ENCODE results near the gene PIGO. TPM values are rescaled to one million over a fixed set of nuclear protein-coding genes. Genes with fewer than 3 reads are reported as not detected.

Gene PIGO
- total RNA-seq, 4 donors from 2014 or later, result 14.9 to 30.5 (median 27.0) TPM

DNA sequence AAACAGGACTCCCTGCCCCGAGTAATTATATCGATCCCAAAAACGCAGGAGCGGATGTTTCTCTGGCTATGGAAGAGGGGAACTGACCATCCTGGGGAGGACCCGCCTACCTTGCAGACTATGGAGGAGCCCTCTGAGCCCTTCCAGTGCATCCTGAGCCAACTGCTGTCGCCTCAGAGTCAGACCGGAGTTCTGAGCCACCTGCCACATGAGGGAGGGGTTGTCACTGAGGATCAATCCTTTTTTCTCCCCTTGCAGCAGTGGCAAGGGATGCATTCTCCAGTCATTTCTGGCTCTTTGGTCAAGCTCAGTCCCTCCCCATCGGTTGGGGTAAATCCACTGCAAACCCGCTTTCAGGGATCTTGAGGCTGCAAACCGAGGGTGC is 17.4 kb downstream of the PIGO start:
- no peak for TF ChIP-seq CTCF (IDR thresholded peaks at IDR 0.05)
- no peak for TF ChIP-seq POLR2A (IDR thresholded peaks at IDR 0.05)
- no peak for DNase-seq
- Histone ChIP-seq H3K27ac (peak overlapping the region; percentile 46 to 89 (median 72)), H3K9me3 (no peaks in the 10 kb centered on the region), H3K36me3 (no peaks in the 10 kb centered on the region), H3K4me1 (peaks cover 4 to 19% (median 8%) of the 10 kb centered on the region in 4 donors), H3K4me3 (peak overlapping the region; percentile 75 to 99 (median 78)), H3K27me3 (no peaks in the 10 kb centered on the region)

DNA sequence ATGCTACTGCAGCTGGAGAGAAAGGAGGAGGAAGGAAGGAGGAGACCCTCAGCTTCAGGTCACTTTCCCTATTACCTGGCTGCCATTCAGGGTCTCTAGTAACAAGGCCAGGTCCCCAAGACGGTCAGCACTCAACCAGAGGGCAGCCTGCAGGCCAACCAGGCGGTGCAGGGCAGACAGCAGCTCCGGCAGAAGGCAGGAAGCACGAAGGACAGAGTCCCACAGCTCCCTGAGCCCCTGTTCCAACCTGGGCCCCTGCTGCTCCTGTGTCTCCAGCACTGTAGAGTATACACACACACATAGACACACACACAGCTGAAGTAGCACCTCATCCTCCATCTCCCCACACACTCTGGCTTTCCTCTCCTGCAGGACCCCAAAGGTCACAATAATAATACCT is 18.3 kb downstream of the PIGO start:
- Histone ChIP-seq H3K9me3 (no peaks in the 10 kb centered on the region), H3K36me3 (no peaks in the 10 kb centered on the region), H3K4me1 (peaks cover 4 to 19% (median 8%) of the 10 kb centered on the region in 4 donors), H3K27me3 (no peaks in the 10 kb centered on the region), H3K4me3 (no peak overlapping the region), H3K27ac (no peak overlapping the region)
- DNase-seq, result no peak
- TF ChIP-seq POLR2A (IDR thresholded peaks at IDR 0.05) (no peak), CTCF (IDR thresholded peaks at IDR 0.05) (no peak)

- no peak for DNase-seq
- H3K9me3 ChIP-seq, result no peaks in the 10 kb centered on the region
Observed at GRCh38 chr9:35076848-35077247, 19.5 kb downstream of the PIGO start.

DNA sequence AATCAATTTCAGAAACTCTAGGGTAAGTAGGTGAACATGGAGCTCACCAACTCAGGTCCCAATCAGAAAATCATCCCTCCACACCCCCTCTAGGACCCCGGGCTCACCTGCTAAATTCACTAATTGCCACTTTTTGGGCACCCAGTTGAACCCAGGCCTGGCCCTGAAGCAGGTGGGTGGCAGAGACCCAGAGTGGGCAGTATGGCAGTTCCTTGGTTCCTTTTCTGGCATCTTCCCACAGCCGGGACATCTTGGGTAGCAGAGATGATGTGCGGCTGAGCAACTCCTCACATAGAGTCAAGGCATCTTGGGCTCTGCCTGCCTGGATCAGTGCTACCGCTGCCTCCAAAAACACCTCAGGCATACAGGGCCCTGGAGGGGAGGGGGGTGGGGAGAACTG is 21.0 kb downstream of the PIGO start:
- H3K4me1 ChIP-seq, result peaks cover 8 to 25% (median 12%) of the 10 kb centered on the region in 4 donors
- TF ChIP-seq POLR2A (IDR thresholded peaks at IDR 0.05), result no peak
- TF ChIP-seq CTCF (IDR thresholded peaks at IDR 0.05), result no peak
- H3K9me3 ChIP-seq, result no peaks in the 10 kb centered on the region
- H3K27me3 ChIP-seq, result no peaks in the 10 kb centered on the region
- H3K27ac ChIP-seq, result no peak overlapping the region
- no peaks in the 10 kb centered on the region for H3K36me3 ChIP-seq
- no peak for DNase-seq
- no peak overlapping the region for H3K4me3 ChIP-seq

More at GRCh38 chr9:35076848-35077247, 19.5 kb downstream of the PIGO start:
- Histone ChIP-seq H3K27me3 (no peaks in the 10 kb centered on the region), H3K4me3 (no peak overlapping the region), H3K27ac (no peak overlapping the region), H3K36me3 (no peaks in the 10 kb centered on the region), H3K4me1 (peaks cover 4 to 19% (median 8%) of the 10 kb centered on the region in 4 donors)
- TF ChIP-seq CTCF (IDR thresholded peaks at IDR 0.05), result no peak
- no peak for TF ChIP-seq POLR2A (IDR thresholded peaks at IDR 0.05)

DNA sequence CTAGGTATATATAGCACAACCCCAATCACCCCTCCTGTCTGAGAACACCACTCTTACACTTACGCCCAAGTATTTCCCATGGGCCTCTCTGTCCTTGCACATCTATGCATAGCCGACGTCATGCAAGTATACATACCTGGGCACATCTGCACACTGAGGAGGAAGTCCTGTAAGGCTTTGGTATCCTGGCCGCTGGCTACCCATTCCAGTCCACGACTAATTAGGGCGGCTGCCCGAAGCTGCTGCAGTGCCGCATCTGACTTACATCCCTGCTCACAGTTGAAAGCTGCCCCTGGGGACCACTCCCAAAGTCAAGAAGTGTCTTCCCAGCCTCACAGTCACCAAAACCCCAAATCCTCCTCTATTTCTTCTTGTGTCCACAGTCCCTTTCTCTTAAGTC is 21.6 kb downstream of the PIGO start:
- TF ChIP-seq CTCF (IDR thresholded peaks at IDR 0.05) (no peak), POLR2A (IDR thresholded peaks at IDR 0.05) (no peak)
- H3K9me3 ChIP-seq, result no peaks in the 10 kb centered on the region
- H3K36me3 ChIP-seq, result no peaks in the 10 kb centered on the region
- no peak overlapping the region for H3K27ac ChIP-seq
- no peak for DNase-seq
- H3K4me3 ChIP-seq, result no peak overlapping the region
- peaks cover 8 to 27% (median 17%) of the 10 kb centered on the region in 4 donors for H3K4me1 ChIP-seq
- no peaks in the 10 kb centered on the region for H3K27me3 ChIP-seq

DNA sequence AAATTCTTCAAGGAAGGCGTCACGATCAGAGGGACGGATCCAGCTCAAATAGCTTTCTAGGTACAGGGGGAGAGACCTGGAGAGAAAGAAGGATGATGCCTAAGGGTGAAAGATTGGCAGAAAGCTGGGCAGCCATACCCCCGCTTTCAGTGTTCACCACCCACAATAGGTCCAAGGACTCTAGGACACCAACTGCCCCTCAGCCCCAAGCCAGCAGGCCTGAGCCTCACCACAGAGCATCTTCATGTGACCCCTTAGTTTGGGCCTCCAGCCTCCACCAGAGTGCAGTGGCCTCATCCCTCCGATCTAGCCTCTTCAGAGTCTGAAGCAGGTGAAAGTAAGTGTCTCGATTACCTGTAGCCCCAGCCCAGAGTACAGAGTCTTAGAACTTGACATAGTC is 22.2 kb downstream of the PIGO start:
- Histone ChIP-seq H3K36me3 (no peaks in the 10 kb centered on the region), H3K9me3 (no peaks in the 10 kb centered on the region), H3K27me3 (no peaks in the 10 kb centered on the region), H3K27ac (no peak overlapping the region), H3K4me1 (peaks cover 8 to 32% (median 17%) of the 10 kb centered on the region in 4 donors), H3K4me3 (no peak overlapping the region)
- no peak for DNase-seq
- TF ChIP-seq CTCF (IDR thresholded peaks at IDR 0.05) (no peak), POLR2A (IDR thresholded peaks at IDR 0.05) (no peak)
